GM12878 (cell line): Measurements from ENCODE around the gene SLC22A7.

Experiments
- JUND ChIP-seq: IDR thresholded peaks from 2 replicates; pipeline ENCODE4 v1.6.1; 2012; ENCODE audit warnings: low read depth, mild to moderate bottlenecking, low read length, improper control_type of control experiment, moderate library complexity
- TF ChIP-seq, protein P1 (sequence below), 3 experiments: IDR thresholded peaks in 2 of 3; conservative IDR thresholded peaks in 1 of 3; 2 replicates each; pipeline ENCODE4 v1.5.1; 2011; ENCODE audit warnings: low read depth in 3 of 3, low read length in 3 of 3, mild to moderate bottlenecking in 3 of 3, control low read depth in 2 of 3, moderate library complexity in 2 of 3, inconsistent platforms in 1 of 3, mixed read lengths in 1 of 3; ENCODE audit not compliant: control insufficient read depth in 2 of 3, insufficient read depth in 1 of 3; ENCODE audit errors: extremely low read depth in 1 of 3

DNA sequence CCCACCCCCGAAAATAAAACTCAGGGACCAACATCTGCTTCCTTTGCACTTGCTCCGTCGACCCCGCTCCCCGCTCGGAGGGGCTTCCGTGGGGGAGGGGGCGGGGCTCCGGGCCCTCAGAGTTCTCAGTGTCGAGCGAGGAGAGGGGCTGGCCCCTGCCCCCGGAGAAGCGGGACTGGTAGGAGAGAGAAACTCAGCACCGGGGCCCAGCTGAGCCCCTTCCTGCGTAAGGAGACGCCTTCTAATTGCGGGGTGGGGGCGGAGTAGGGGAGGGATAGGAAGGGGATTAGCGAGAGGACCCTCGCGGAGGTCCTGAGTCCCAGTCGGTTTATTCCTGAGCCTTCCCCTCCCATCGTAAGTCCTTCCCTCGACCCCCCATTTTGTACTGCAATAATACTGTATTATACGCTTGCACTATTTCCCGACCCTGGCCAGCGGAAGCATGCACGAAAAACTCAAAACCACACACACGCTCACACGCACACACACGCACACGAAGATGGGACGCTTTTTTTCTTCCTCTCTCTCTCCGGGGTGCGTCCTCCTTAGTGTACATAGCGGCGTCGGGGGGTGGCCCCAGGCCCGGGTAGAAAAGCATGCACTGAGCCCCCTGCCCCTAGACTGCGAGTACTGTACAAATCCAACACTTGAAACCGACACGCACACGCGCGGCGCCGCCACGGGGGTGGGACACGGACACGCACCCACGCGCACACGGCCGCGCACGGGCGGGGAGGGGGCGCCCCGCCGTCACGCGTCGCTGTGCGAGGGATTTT is 22.1 kb upstream of the SLC22A7 start:
- TF ChIP-seq, protein P1, sequence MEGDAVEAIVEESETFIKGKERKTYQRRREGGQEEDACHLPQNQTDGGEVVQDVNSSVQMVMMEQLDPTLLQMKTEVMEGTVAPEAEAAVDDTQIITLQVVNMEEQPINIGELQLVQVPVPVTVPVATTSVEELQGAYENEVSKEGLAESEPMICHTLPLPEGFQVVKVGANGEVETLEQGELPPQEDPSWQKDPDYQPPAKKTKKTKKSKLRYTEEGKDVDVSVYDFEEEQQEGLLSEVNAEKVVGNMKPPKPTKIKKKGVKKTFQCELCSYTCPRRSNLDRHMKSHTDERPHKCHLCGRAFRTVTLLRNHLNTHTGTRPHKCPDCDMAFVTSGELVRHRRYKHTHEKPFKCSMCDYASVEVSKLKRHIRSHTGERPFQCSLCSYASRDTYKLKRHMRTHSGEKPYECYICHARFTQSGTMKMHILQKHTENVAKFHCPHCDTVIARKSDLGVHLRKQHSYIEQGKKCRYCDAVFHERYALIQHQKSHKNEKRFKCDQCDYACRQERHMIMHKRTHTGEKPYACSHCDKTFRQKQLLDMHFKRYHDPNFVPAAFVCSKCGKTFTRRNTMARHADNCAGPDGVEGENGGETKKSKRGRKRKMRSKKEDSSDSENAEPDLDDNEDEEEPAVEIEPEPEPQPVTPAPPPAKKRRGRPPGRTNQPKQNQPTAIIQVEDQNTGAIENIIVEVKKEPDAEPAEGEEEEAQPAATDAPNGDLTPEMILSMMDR (IDR thresholded peaks at IDR 0.05 in 2 of 3, conservative IDR thresholded peaks at IDR 0.05 in 1 of 3; ENCODE audit: control insufficient read depth in 2 of 3, extremely low read depth in 1 of 3, insufficient read depth in 1 of 3, low read depth in 3 of 3, low read length in 3 of 3): no peak
- no peak for TF ChIP-seq JUND
